ENCODE results near the gene TAGLN2. TPM values are rescaled to one million over a fixed set of nuclear protein-coding genes. Genes with fewer than 3 reads are reported as not detected.

The TAGLN2 gene
- 990 to 1,051 TPM (median 1,033 TPM) in 5 replicates for total RNA-seq (2022; extraction: Qiagen RNA extraction)

DNA sequence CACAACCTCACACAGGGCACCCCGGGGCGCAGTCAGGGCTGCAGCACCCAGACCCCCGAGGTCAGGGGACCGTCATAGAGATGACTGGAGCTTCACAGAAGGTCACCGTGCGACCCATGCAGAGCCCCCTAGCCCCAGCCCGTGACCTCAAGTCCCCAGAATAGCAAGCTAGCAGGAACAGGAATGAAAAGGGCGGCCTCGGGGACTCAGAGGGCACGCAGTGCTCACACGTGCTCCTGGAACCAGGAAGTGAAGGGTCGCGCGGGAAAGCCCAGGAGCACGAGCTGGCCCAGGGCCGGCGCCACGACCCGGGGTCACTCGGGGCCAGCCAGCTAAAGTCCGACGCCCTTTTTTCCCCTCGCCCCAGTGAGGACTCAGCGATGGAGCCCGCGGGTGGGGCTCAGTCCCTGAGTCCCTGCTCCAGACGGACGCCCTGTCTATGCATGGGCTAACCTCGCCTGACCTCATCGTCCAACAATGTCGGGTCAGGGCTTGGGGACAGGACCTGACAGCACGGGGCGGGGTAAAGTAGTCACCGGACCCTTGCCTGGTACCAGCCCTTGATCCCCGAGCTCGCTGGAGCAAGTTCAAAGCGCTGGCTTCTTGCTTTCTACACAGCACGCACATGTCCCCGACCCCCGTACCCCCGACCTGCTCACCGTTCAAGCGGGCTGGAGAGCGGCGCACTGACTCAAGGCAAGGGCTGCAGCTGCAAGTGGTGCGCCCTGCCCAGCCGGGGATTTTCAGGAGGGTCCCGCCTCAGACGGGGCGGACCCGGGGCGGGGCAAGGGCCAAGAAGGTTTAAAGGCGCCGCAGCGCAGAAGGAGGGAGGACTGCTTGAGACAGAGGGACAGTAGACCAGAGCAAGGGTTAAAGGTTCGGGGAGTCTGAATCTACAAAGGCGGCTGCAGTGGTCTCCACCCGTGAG lies at the start of gene TAGLN2:
TSS of gene TAGLN2 (minus strand) at position 717 of the 928 bp plus-strand sequence. CDS start 4,998 bp downstream, outside the sequence.

GRCh38 chr1:159953536-159954515 lies 28.5 kb upstream of the TAGLN2 start, which contains the start of gene SLAMF9:
Gene SLAMF9, minus strand, starts transcription at chr1:159954237. Its CDS starts 100 bp downstream, at chr1:159954137.

GRCh38 chr1:159945483-159946241 lies 20.4 kb upstream of the TAGLN2 start, which contains the start of gene IGSF9:
Gene IGSF9, minus strand, starts transcription at chr1:159945613. Its CDS starts 2,159 bp downstream, at chr1:159943454.

GRCh38 chr1:159900086-159900680 lies 25.1 kb downstream of the TAGLN2 start, which contains the start of gene CFAP45:
Gene CFAP45, minus strand, starts transcription at chr1:159900165. Its CDS starts 67 bp downstream, at chr1:159900098.

Other genes starting within 250 kb of the TAGLN2 start
- not detected in 5 replicates for gene CRP, start 210.9 kb downstream of the TAGLN2 start, total RNA-seq (2022; extraction: Qiagen RNA extraction)
- 62.5 to 80.5 TPM (median 77.7 TPM) in 5 replicates for gene DUSP23, start 144.5 kb downstream of the TAGLN2 start, total RNA-seq (2022; extraction: Qiagen RNA extraction)
- not detected in 5 replicates for gene FCRL6, start 123.1 kb downstream of the TAGLN2 start, total RNA-seq (2022; extraction: Qiagen RNA extraction)
- gene SLAMF8, start 98.6 kb downstream of the TAGLN2 start, total RNA-seq (2022; extraction: Qiagen RNA extraction) = 0.08 to 0.27 TPM (median 0.22 TPM) in 5 replicates
- gene VSIG8, start 62.9 kb downstream of the TAGLN2 start, total RNA-seq (2022; extraction: Qiagen RNA extraction) = 0.17 TPM in 1 of 5 replicates, not detected in the others
- gene CFAP45, start 25.3 kb downstream of the TAGLN2 start, total RNA-seq (2022; extraction: Qiagen RNA extraction) = 0.73 to 1.1 TPM (median 0.92 TPM) in 5 replicates
- 0.13 to 0.26 TPM (median 0.23 TPM) in 5 replicates for gene IGSF9, start 20.1 kb upstream of the TAGLN2 start, total RNA-seq (2022; extraction: Qiagen RNA extraction)
- 0.12 to 0.94 TPM (median 0.49 TPM) in 5 replicates for gene SLAMF9, start 28.7 kb upstream of the TAGLN2 start, total RNA-seq (2022; extraction: Qiagen RNA extraction)
- gene PIGM, start 106.5 kb upstream of the TAGLN2 start, total RNA-seq (2022; extraction: Qiagen RNA extraction) = 3.8 to 4.4 TPM (median 4.2 TPM) in 5 replicates
- not detected in 5 replicates for gene KCNJ10, start 144.7 kb upstream of the TAGLN2 start, total RNA-seq (2022; extraction: Qiagen RNA extraction)
- not detected in 5 replicates for gene KCNJ9, start 156.0 kb upstream of the TAGLN2 start, total RNA-seq (2022; extraction: Qiagen RNA extraction)
- 6.4 to 10.7 TPM (median 9.3 TPM) in 5 replicates for gene IGSF8, start 173.1 kb upstream of the TAGLN2 start, total RNA-seq (2022; extraction: Qiagen RNA extraction)
- 0.04 to 0.10 TPM (median 0.05 TPM) in 5 replicates for gene ATP1A2, start 190.3 kb upstream of the TAGLN2 start, total RNA-seq (2022; extraction: Qiagen RNA extraction)
- gene ATP1A4, start 226.1 kb upstream of the TAGLN2 start, total RNA-seq (2022; extraction: Qiagen RNA extraction) = not detected in 5 replicates

Data from A549 treated with Mapracorat at 1 μM for 4 hours (cell line).